Suprapubic skin (tissue), 4 donors: ENCODE measurements around the gene DTX3L. TPM values are rescaled to one million over a fixed set of nuclear protein-coding genes. Genes with fewer than 3 reads are reported as not detected.

Source experiments
- DNase-seq, 2 donors: peaks; one replicate each; pipeline ENCODE4 v3.0.0-alpha.2; 2019; ENCODE audit warnings: low spot score in 2 of 2
- H3K27ac ChIP-seq: fragments of 200-600 bp; sonication (generic); one replicate; pipeline ENCODE4 v1.5.1; 2019
- H3K27me3 ChIP-seq: fragments of 200-600 bp; sonication (generic); one replicate; pipeline ENCODE4 v1.5.1; 2019
- H3K36me3 ChIP-seq: fragments of 200-600 bp; sonication (generic); one replicate; pipeline ENCODE4 v1.5.1; 2019
- H3K4me1 ChIP-seq: fragments of 200-600 bp; sonication (generic); one replicate; pipeline ENCODE4 v1.5.1; 2019
- H3K4me3 ChIP-seq: fragments of 200-600 bp; sonication (generic); one replicate; pipeline ENCODE4 v1.5.1; 2019; ENCODE audit warnings: mild to moderate bottlenecking
- H3K9me3 ChIP-seq: fragments of 200-600 bp; sonication (generic); one replicate; pipeline ENCODE4 v1.5.1; 2019
- CTCF ChIP-seq, 2 donors: fragments of 200-600 bp in 1 of 2; fragments of 450-650 bp in 1 of 2; sonication (generic) in 1 of 2; IDR thresholded peaks; one replicate each; pipeline ENCODE4 v1.5.1; 2016 to 2019; ENCODE audit warnings: antibody characterized with exemption in 2 of 2, mild to moderate bottlenecking in 1 of 2, moderate library complexity in 1 of 2
- EP300 ChIP-seq: sonication (generic); formaldehyde crosslinking; IDR thresholded peaks from one replicate; pipeline ENCODE4 v1.6.1; 2017; ENCODE audit warnings: antibody characterized with exemption
- POLR2A ChIP-seq, 2 donors: fragments of 450-650 bp; IDR thresholded peaks; one replicate each; pipeline ENCODE4 v1.6.1; 2017; ENCODE audit warnings: antibody characterized with exemption in 2 of 2, mild to moderate bottlenecking in 2 of 2, moderate library complexity in 2 of 2
- POLR2AphosphoS5 ChIP-seq, 3 donors: sonication (generic); formaldehyde crosslinking; IDR thresholded peaks; one replicate each; pipeline ENCODE4 v1.6.1; 2017; ENCODE audit warnings: antibody characterized with exemption in 3 of 3
- WGBS: methylation state at CpG from one replicate; pipeline ENCODE4 v1.1.5; 2018; 5-methylcytosine and 5-hydroxymethylcytosine counted together
- total RNA-seq, 4 donors: library from RNA; depleted of rRNA; stranded (reverse); fragments of >200 nt; gene quantifications; one replicate each; pipeline ENCODE4 v1.1.0, GENCODE V29; 2016

The DTX3L gene
- total RNA-seq, 4 donors from 2014 or later: 7.6 to 15.3 (median 12.7) TPM

DNA sequence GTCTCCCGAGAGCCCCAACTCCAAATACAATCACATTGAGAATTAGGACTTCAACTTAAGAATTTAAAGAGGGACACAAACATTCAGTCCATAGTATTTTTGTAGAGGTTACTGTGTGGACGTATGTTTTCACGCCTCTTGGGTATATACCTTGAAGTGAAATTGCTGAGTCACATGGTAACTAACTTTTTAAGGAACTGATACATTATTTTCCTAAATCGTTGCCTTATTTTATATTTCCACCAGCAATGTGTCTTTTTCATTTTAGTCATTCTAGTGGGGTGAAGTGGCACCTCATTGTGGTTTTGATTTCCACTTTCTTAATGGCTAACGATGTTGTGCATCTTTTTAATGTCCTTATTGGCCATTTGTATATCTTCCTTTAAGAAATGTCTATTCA lies 25.2 kb downstream of the DTX3L start:
- Histone ChIP-seq H3K27me3 (no peaks in the 10 kb centered on the region), H3K9me3 (no peaks in the 10 kb centered on the region), H3K4me1 (no peaks in the 10 kb centered on the region), H3K4me3 (no peak overlapping the region), H3K27ac (no peak overlapping the region), H3K36me3 (no peaks in the 10 kb centered on the region)
- WGBS: 62% methylated on average over 5 of the region's 5 CpGs
- DNase-seq: no peak
- no peak for TF ChIP-seq POLR2AphosphoS5 (IDR thresholded peaks at IDR 0.05)

DNA sequence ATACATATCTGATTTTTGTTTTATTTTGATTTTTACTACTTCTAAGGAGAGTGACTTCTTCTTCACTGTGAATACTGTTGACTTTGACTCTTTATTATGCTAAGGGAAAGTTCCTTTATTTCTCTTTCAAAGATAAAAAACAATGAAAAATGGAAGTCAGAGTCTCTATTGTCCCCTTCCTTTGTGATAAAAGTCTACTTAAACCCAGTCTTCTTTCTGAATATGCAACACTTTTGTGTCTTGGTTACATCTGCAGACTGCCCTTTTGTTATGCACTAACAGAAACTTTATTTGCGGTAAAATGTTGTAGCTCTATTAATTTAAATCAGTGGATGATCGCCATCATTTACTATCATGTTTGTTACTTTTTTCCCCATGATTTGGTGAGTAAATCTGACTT lies 26.5 kb downstream of the DTX3L start:
- no peak for TF ChIP-seq POLR2AphosphoS5 (IDR thresholded peaks at IDR 0.05)
- H3K4me3 ChIP-seq: no peak overlapping the region
- 93% methylated on average over 2 of the region's 2 CpGs for WGBS

GRCh38 chr3:122594025-122594424 lies 29.9 kb downstream of the DTX3L start:
- no peak for TF ChIP-seq CTCF (IDR thresholded peaks at IDR 0.05)
- no peak for TF ChIP-seq POLR2AphosphoS5 (IDR thresholded peaks at IDR 0.05)
- no peak for TF ChIP-seq EP300
- no peak for TF ChIP-seq POLR2A (IDR thresholded peaks at IDR 0.05)
- Histone ChIP-seq H3K27me3 (no peaks in the 10 kb centered on the region), H3K4me3 (no peak overlapping the region), H3K4me1 (no peaks in the 10 kb centered on the region), H3K9me3 (peaks cover 3% of the 10 kb centered on the region), H3K27ac (no peak overlapping the region), H3K36me3 (no peaks in the 10 kb centered on the region)
- no peak for DNase-seq

More for the DNA sequence above, 26.5 kb downstream of the DTX3L start:
- H3K27me3 ChIP-seq: no peaks in the 10 kb centered on the region
- H3K27ac ChIP-seq: no peak overlapping the region
- peaks cover 3% of the 10 kb centered on the region for H3K9me3 ChIP-seq
- no peaks in the 10 kb centered on the region for H3K36me3 ChIP-seq
- DNase-seq: no peak
- H3K4me1 ChIP-seq: no peaks in the 10 kb centered on the region

DNA sequence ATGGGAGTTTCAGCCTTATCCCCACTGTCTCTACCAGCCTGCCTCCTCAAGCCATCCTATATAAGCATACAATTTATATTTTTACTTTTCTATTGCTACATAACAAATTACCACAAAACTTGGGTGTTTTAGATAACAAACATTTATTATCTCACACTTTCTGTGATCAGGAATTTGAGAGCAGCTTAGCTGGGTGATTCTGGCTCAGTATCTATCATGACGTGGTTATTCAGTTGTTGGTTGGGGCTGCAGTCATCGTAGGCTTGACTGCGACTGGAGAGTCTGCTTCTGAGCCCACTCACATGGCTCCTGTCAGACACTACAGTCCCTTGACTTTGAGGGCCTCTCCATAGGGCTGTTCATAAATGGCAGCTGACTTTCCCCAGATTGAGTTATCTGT lies 34.0 kb downstream of the DTX3L start:
- DNase-seq: no peak
- no peak overlapping the region for H3K27ac ChIP-seq
- H3K36me3 ChIP-seq: no peaks in the 10 kb centered on the region
- 88% methylated on average over 3 of the region's 3 CpGs for WGBS
- H3K4me1 ChIP-seq: no peaks in the 10 kb centered on the region
- TF ChIP-seq EP300: no peak
- TF ChIP-seq POLR2A (IDR thresholded peaks at IDR 0.05): no peak
- TF ChIP-seq CTCF (IDR thresholded peaks at IDR 0.05): no peak
- no peak for TF ChIP-seq POLR2AphosphoS5 (IDR thresholded peaks at IDR 0.05)
- no peak overlapping the region for H3K4me3 ChIP-seq
- H3K27me3 ChIP-seq: no peaks in the 10 kb centered on the region
- peaks cover 3% of the 10 kb centered on the region for H3K9me3 ChIP-seq

- no peak for DNase-seq
- 68% methylated on average over 4 of the region's 4 CpGs for WGBS
Observed at GRCh38 chr3:122598556-122598955, 34.4 kb downstream of the DTX3L start.

GRCh38 chr3:122602011-122602710 lies 38.0 kb downstream of the DTX3L start:
- H3K27me3 ChIP-seq: no peaks in the 10 kb centered on the region
- no peak overlapping the region for H3K4me3 ChIP-seq
- WGBS: 49% methylated on average over 5 of the region's 5 CpGs
- H3K9me3 ChIP-seq: no peaks in the 10 kb centered on the region
- no peak overlapping the region for H3K27ac ChIP-seq
- no peaks in the 10 kb centered on the region for H3K4me1 ChIP-seq
- no peak for DNase-seq
- no peaks in the 10 kb centered on the region for H3K36me3 ChIP-seq
- no peak for TF ChIP-seq CTCF (IDR thresholded peaks at IDR 0.05)
- TF ChIP-seq POLR2A (IDR thresholded peaks at IDR 0.05): no peak
- no peak for TF ChIP-seq EP300
- TF ChIP-seq POLR2AphosphoS5 (IDR thresholded peaks at IDR 0.05): no peak

More at GRCh38 chr3:122598556-122598955, 34.4 kb downstream of the DTX3L start:
- no peaks in the 10 kb centered on the region for H3K27me3 ChIP-seq
- no peak overlapping the region for H3K27ac ChIP-seq
- TF ChIP-seq EP300 (no peak), POLR2AphosphoS5 (IDR thresholded peaks at IDR 0.05) (no peak), CTCF (IDR thresholded peaks at IDR 0.05) (no peak), POLR2A (IDR thresholded peaks at IDR 0.05) (no peak)
- H3K9me3 ChIP-seq: peaks cover 3% of the 10 kb centered on the region
- no peaks in the 10 kb centered on the region for H3K36me3 ChIP-seq
- H3K4me1 ChIP-seq: no peaks in the 10 kb centered on the region
- no peak overlapping the region for H3K4me3 ChIP-seq
